ENCODE results near the gene LRCH1.
A peak's percentile ranks its signal among the peaks of the same experiment; 100 is the strongest.

The LRCH1 gene

DNA sequence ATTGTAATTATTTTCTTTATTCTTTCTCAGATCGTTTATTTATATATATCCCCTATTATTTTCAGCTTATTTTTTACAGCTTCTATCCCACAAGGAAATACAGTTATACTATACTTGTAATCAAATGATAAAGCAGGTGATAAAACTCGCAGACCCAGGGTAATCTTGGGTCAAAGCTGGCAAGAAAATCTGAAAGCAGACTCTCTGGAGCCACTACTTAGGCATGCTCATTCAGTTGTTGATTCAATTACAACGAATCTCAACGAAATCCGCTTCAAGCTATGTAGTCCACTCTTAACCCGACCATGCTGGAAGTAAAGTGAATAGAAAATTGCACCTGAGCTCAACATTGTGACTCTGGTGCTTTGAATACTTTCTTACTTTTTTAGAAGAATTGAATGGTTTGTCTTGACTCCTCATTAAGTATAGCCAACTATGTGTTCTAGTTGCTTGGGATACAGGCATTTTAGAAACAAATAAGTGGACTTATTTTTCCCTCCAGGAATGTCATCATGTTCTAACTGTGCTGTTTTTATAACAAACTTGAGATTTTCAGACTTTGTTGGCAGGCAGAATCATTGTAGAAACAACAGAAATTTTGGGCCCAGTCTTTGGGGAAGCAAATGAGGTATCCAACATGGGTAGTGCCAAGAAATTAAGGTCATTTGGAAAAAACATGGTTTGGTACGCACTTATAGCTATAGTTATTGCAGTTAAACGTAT lies 222.6 kb downstream of the LRCH1 start:
- H3K27me3 ChIP-seq (ENCODE audit: control insufficient read depth in 1 of 2, insufficient read depth in 2 of 2, low read length in 2 of 2), result no peaks in the 10 kb centered on the region
- no peak overlapping the region for H3K9ac ChIP-seq (ENCODE audit: low read length in 2 of 2)
- no peak overlapping the region for H3K4me3 ChIP-seq (ENCODE audit: low read length in 2 of 2)
- H3K36me3 ChIP-seq (ENCODE audit: control insufficient read depth in 2 of 2, insufficient read depth in 2 of 2, low read length in 2 of 2), result peaks cover 12 to 28% of the 10 kb centered on the region in 2 donors
- H3K27ac ChIP-seq (ENCODE audit: low read length), result no peak overlapping the region
- H3K4me1 ChIP-seq (ENCODE audit: control insufficient read depth, insufficient read depth, low read length), result no peaks in the 10 kb centered on the region
- H3K9me3 ChIP-seq (ENCODE audit: control insufficient read depth in 2 of 2, low read length in 2 of 2), result no peaks in the 10 kb centered on the region

DNA sequence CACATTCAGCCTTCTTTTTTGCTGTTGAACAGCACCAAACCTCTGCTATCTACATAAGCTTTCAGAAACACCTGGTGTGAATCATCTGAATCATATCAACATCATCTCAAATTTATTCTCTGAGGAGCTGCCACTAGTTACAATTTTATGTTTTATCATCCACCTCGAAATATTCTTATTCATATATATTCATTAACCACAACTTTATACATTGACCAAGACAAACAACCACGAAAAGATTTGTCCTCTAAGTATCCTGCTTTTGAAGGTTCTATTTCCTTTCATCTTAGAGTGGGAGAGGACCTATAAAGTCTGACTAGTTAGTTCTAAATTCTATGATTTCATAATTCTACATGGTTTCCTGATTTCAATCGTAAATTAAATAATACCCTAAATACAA lies 225.1 kb downstream of the LRCH1 start:
- Histone ChIP-seq H3K36me3 (ENCODE audit: control insufficient read depth in 2 of 2, insufficient read depth in 2 of 2, low read length in 2 of 2) (peaks cover 17 to 31% of the 10 kb centered on the region in 2 donors), H3K9ac (ENCODE audit: low read length in 2 of 2) (no peak overlapping the region), H3K9me3 (ENCODE audit: control insufficient read depth in 2 of 2, low read length in 2 of 2) (no peaks in the 10 kb centered on the region), H3K27me3 (ENCODE audit: control insufficient read depth in 1 of 2, insufficient read depth in 2 of 2, low read length in 2 of 2) (no peaks in the 10 kb centered on the region), H3K4me3 (ENCODE audit: low read length in 2 of 2) (no peak overlapping the region), H3K4me1 (ENCODE audit: control insufficient read depth, insufficient read depth, low read length) (no peaks in the 10 kb centered on the region), H3K27ac (ENCODE audit: low read length) (no peak overlapping the region)

DNA sequence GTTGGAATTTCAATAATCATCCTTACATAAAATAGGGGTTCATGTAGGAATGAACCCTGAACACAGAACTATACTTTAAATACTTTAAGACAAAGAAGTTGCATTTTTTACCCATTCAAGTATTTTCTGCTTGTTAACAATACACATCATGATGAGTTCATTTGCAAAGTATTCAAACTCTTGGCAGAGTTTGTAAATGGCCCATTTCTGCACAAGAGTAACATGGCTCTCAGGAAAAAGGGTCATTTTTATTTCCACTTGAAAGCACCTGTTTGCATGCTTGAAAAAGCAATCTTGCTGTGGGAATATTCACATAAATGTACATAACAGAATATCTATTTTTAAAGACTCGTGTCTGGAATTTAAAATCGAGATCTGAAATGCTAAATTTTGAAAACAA lies 225.9 kb downstream of the LRCH1 start:
- no peak overlapping the region for H3K9ac ChIP-seq (ENCODE audit: low read length in 2 of 2)
- H3K4me1 ChIP-seq (ENCODE audit: control insufficient read depth, insufficient read depth, low read length), result no peaks in the 10 kb centered on the region
- H3K36me3 ChIP-seq (ENCODE audit: control insufficient read depth in 2 of 2, insufficient read depth in 2 of 2, low read length in 2 of 2), result peaks cover 18 to 31% of the 10 kb centered on the region in 2 donors
- H3K27ac ChIP-seq (ENCODE audit: low read length), result no peak overlapping the region
- H3K9me3 ChIP-seq (ENCODE audit: control insufficient read depth in 2 of 2, low read length in 2 of 2), result no peaks in the 10 kb centered on the region
- no peaks in the 10 kb centered on the region for H3K27me3 ChIP-seq (ENCODE audit: control insufficient read depth in 1 of 2, insufficient read depth in 2 of 2, low read length in 2 of 2)
- no peak overlapping the region for H3K4me3 ChIP-seq (ENCODE audit: low read length in 2 of 2)

DNA sequence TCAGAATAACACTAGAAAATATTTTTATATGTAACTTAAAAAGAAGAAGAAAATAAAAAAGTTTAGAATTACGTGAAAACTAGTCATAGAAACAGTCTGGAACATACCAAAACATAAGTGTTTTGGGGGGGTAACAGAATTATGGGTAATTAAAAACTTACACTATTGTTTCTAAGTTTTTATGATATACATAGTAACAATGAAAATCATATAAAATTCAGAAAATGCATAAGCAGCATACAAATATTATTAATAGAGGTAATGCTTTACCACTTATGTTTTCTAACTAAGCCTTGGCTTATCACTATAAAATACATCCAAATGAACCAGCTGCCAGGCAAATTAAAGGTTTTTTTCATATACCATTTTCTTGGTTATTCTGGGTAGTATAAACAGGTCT lies 229.1 kb downstream of the LRCH1 start:
- H3K4me1 ChIP-seq (ENCODE audit: control insufficient read depth, insufficient read depth, low read length), result no peaks in the 10 kb centered on the region
- H3K9me3 ChIP-seq (ENCODE audit: control insufficient read depth in 2 of 2, low read length in 2 of 2), result no peaks in the 10 kb centered on the region
- H3K27me3 ChIP-seq (ENCODE audit: control insufficient read depth in 1 of 2, insufficient read depth in 2 of 2, low read length in 2 of 2), result no peaks in the 10 kb centered on the region
- no peak overlapping the region for H3K9ac ChIP-seq (ENCODE audit: low read length in 2 of 2)
- H3K4me3 ChIP-seq (ENCODE audit: low read length in 2 of 2), result no peak overlapping the region
- H3K27ac ChIP-seq (ENCODE audit: low read length), result no peak overlapping the region
- H3K36me3 ChIP-seq (ENCODE audit: control insufficient read depth in 2 of 2, insufficient read depth in 2 of 2, low read length in 2 of 2), result peaks cover 24 to 35% of the 10 kb centered on the region in 2 donors

DNA sequence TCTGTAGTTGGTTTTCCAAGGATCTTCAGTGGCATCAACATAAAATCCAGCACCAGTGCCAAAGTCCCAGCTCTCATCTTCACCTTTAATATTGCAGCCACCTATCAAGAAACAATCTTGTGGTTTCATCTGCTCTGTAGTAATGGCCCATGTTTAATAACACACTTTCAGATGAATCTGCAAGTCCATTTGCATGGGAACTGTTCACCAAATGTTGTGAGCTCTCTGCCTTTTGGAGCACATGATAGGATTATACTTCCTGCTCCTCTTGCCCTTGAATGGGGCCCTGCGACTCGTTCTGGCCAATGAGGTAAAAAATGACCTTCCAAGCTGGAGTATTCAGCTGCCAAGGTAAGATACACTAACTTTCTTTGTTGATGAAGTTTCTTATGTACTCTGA lies 229.7 kb downstream of the LRCH1 start:
- H3K27me3 ChIP-seq (ENCODE audit: control insufficient read depth in 1 of 2, insufficient read depth in 2 of 2, low read length in 2 of 2), result no peaks in the 10 kb centered on the region
- peaks cover 22 to 33% of the 10 kb centered on the region in 2 donors for H3K36me3 ChIP-seq (ENCODE audit: control insufficient read depth in 2 of 2, insufficient read depth in 2 of 2, low read length in 2 of 2)
- no peak overlapping the region for H3K27ac ChIP-seq (ENCODE audit: low read length)
- H3K9me3 ChIP-seq (ENCODE audit: control insufficient read depth in 2 of 2, low read length in 2 of 2), result no peaks in the 10 kb centered on the region
- H3K4me1 ChIP-seq (ENCODE audit: control insufficient read depth, insufficient read depth, low read length), result no peaks in the 10 kb centered on the region
- no peak overlapping the region for H3K9ac ChIP-seq (ENCODE audit: low read length in 2 of 2)
- no peak overlapping the region for H3K4me3 ChIP-seq (ENCODE audit: low read length in 2 of 2)

DNA sequence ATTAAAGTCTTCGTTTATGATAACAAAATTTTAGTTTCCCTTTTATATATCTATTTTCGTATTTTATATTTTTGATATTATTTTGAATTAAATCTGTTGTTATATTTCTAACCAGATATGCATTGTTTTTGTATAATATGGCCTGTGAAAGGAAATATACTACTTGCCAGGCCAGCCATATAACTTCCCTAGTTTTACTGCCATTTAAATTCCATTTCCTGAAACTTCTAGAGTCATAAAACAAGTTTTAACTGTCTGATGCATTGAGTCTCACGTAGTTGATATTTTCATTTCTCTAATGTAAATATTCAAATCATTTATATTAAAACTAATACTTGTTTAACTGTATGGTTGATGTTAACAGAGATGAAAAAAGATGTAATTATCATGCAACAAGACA lies 230.5 kb downstream of the LRCH1 start:
- peaks cover 22 to 33% of the 10 kb centered on the region in 2 donors for H3K36me3 ChIP-seq (ENCODE audit: control insufficient read depth in 2 of 2, insufficient read depth in 2 of 2, low read length in 2 of 2)

DNA sequence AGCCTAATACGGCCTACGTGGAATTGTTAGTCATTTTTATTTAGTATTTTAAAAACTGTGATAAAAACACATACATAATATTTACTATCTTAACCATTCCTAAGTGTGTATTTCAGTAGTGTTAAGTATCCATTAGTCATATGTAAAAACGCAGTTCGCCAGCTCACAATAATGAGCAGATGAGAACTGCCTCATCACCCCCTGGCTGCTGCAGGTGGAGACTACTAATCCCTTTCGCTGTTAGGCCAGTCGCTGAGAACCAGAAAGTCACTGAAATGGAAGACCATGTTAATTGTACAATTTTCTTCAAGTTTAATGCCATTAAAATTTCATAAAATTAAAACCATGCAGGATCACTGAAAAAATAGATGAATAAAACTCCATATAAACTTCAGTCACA lies 242.4 kb downstream of the LRCH1 start:
- H3K27ac ChIP-seq (ENCODE audit: low read length), result no peak overlapping the region
- H3K9ac ChIP-seq (ENCODE audit: low read length in 2 of 2), result no peak overlapping the region
- peaks cover 20% of the 10 kb centered on the region for H3K4me1 ChIP-seq (ENCODE audit: control insufficient read depth, insufficient read depth, low read length)

More for the DNA sequence above, 230.5 kb downstream of the LRCH1 start:
- Histone ChIP-seq H3K9me3 (ENCODE audit: control insufficient read depth in 2 of 2, low read length in 2 of 2) (no peaks in the 10 kb centered on the region), H3K27me3 (ENCODE audit: control insufficient read depth in 1 of 2, insufficient read depth in 2 of 2, low read length in 2 of 2) (no peaks in the 10 kb centered on the region), H3K4me3 (ENCODE audit: low read length in 2 of 2) (no peak overlapping the region), H3K4me1 (ENCODE audit: control insufficient read depth, insufficient read depth, low read length) (no peaks in the 10 kb centered on the region), H3K9ac (ENCODE audit: low read length in 2 of 2) (no peak overlapping the region), H3K27ac (ENCODE audit: low read length) (no peak overlapping the region)

DNA sequence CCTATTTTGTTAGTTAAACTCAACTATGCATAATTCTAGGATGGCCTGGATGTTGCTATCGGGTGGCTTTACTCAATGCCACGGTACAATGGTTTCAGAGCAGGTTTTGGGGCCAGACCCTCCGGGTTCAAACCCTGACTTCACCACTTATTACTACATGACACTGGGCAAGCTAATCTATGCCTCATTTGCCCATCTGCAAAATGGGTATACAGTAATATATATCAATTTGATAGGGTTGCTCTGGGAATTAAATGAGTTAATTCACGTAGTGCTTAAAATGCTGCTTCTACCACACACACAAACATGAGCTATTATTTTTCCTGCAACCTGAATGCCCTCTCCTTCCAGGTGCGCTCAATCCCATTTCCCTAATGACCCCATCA lies 243.2 kb downstream of the LRCH1 start:
- Histone ChIP-seq H3K27me3 (ENCODE audit: control insufficient read depth in 1 of 2, insufficient read depth in 2 of 2, low read length in 2 of 2) (no peaks in the 10 kb centered on the region), H3K27ac (ENCODE audit: low read length) (peak overlapping the region; percentile 86), H3K4me1 (ENCODE audit: control insufficient read depth, insufficient read depth, low read length) (peaks cover 20% of the 10 kb centered on the region), H3K9ac (ENCODE audit: low read length in 2 of 2) (peak overlapping the region; percentile 74 to 89), H3K9me3 (ENCODE audit: control insufficient read depth in 2 of 2, low read length in 2 of 2) (no peaks in the 10 kb centered on the region), H3K4me3 (ENCODE audit: low read length in 2 of 2) (peak overlapping the region; percentile 66 to 90), H3K36me3 (ENCODE audit: control insufficient read depth in 2 of 2, insufficient read depth in 2 of 2, low read length in 2 of 2) (no peaks in the 10 kb centered on the region)

More for the DNA sequence above, 242.4 kb downstream of the LRCH1 start:
- Histone ChIP-seq H3K36me3 (ENCODE audit: control insufficient read depth in 2 of 2, insufficient read depth in 2 of 2, low read length in 2 of 2) (peaks cover 0 to 7% of the 10 kb centered on the region in 2 donors), H3K9me3 (ENCODE audit: control insufficient read depth in 2 of 2, low read length in 2 of 2) (no peaks in the 10 kb centered on the region), H3K27me3 (ENCODE audit: control insufficient read depth in 1 of 2, insufficient read depth in 2 of 2, low read length in 2 of 2) (no peaks in the 10 kb centered on the region), H3K4me3 (ENCODE audit: low read length in 2 of 2) (peak overlapping the region in 1 of 2 donors; percentile 90)

DNA sequence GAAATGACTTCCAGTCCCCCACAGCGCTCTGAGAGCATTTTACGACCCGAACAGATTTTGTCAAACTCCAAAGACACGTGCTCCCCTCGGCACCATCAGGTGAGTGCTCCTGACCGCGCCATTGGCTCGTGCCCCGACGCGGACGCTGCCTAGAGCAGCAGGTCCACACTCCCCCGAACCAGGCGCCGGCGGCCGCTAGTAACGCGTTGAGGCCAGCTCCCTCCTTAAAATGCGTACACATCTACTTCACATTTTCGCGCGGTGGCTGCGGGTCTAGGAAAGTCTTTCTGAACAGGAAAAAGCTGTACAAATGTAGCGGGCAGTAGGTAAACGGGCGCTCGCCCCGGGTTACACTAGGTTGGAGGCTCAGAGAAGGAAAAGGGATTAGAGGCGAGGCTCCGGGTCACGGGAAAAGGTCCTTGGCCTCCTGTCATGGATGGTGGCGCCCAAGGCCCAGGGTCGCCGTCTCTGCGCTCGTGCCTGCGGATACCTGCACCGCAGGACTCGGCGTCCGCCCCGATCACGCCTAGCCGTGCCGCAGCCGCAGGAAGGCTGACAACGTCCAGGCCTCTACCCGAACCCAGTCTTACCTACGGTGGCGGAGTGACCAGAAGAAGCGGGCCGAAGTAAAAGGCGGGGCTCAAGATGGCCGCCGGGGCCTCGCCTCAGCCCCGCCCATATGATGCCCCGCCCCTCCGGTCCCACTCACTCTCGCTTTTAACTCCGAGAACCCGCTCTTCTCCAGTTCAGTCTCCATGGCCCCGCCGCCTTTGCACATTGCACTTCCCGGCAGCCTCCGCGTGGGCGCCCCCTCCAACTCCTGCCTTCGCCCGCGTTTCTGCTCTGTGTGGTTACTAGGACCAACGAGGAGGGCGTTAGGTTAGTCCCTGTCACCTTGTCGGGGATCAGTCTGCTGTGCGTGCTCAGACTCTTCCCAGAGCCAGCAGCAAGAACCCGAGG lies 243.8 kb downstream of the LRCH1 start, which contains the start of gene ESD:
TSS of gene ESD (minus strand) at position 647 of the 960 bp plus-strand sequence. CDS start 5,748 bp downstream, outside the sequence.
- Histone ChIP-seq H3K9me3 (ENCODE audit: control insufficient read depth in 2 of 2, low read length in 2 of 2) (no peaks in the 10 kb centered on the region), H3K36me3 (ENCODE audit: control insufficient read depth in 2 of 2, insufficient read depth in 2 of 2, low read length in 2 of 2) (no peaks in the 10 kb centered on the region), H3K4me1 (ENCODE audit: control insufficient read depth, insufficient read depth, low read length) (peaks cover 20% of the 10 kb centered on the region), H3K4me3 (ENCODE audit: low read length in 2 of 2) (peak within 1 kb of the TSS; percentile 66 to 90), H3K27me3 (ENCODE audit: control insufficient read depth in 1 of 2, insufficient read depth in 2 of 2, low read length in 2 of 2) (no peaks in the 10 kb centered on the region), H3K9ac (ENCODE audit: low read length in 2 of 2) (peak within 1 kb of the TSS; percentile 74 to 89), H3K27ac (ENCODE audit: low read length) (peak within 1 kb of the TSS; percentile 86)

DNA sequence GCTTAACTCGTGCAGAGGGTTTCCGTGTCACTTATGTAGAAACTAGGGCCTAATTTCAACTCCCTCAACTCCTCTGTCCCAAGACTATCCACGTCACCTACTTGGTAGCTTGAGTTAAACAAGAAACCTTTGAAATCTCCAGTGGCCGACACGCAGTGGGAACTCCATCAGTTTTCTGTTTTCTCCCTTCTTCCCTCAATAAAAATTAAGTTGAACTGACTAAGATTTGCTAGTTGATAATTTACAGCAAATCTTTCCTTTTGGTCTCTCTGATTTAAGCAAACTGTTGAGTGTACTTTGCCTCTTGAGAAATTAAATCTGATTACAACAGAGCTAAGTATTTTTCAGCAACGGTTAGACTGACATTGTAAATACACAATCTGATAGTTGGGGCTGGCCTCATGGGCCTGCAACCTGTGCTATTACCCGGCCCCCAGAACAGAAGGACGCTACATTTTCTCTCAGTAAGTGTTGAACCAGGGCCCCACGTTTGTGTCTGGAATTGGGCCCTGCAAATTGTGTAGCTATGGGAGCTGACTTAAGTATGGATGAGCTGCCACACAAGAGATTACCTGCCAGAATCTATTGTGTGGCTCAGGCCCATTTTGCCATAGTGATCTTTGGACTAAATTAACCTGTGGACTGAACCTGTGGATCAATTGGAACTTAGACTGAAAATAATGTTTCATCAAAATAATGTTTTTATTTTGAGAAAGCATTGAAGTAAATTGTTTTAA lies 244.7 kb downstream of the LRCH1 start:
- H3K4me3 ChIP-seq (ENCODE audit: low read length in 2 of 2), result peak overlapping the region; percentile 66 to 90
- H3K27me3 ChIP-seq (ENCODE audit: control insufficient read depth in 1 of 2, insufficient read depth in 2 of 2, low read length in 2 of 2), result no peaks in the 10 kb centered on the region
- H3K27ac ChIP-seq (ENCODE audit: low read length), result peak overlapping the region; percentile 86
- H3K36me3 ChIP-seq (ENCODE audit: control insufficient read depth in 2 of 2, insufficient read depth in 2 of 2, low read length in 2 of 2), result no peaks in the 10 kb centered on the region
- H3K4me1 ChIP-seq (ENCODE audit: control insufficient read depth, insufficient read depth, low read length), result peaks cover 20% of the 10 kb centered on the region
- no peaks in the 10 kb centered on the region for H3K9me3 ChIP-seq (ENCODE audit: control insufficient read depth in 2 of 2, low read length in 2 of 2)
- H3K9ac ChIP-seq (ENCODE audit: low read length in 2 of 2), result peak overlapping the region; percentile 74 to 89

Measured in stomach smooth muscle (tissue), 2 donors.